ENCODE data around the gene SRSF8.

DNA sequence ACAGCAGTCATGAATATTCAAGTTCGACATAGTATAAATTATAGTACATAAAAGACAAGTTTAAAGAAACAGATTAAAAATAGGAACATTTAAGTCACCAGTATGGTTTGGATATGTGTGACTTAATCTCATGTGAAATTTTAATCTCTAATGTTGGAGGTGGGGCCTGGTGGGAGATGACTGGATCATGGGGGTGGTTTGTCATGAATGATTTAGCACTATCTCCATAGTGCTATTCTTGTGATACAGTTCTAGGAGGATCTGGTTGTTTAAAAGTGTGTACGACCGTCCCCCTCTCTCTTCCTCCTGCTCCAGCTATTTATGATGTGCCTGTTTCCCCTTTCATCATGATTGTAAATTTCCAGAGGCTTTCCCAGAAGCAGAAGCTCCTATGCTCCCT, 38.4 kb upstream of the SRSF8 start:
- TF ChIP-seq TEAD4 (IDR thresholded peaks at IDR 0.05; ENCODE audit: low read length): no peak
- TF ChIP-seq TEAD4 (CRISPR knock-in tag; IDR thresholded peaks at IDR 0.05; ENCODE audit: borderline replicate concordance): no peak
- TF ChIP-seq ELF1 (tag; IDR thresholded peaks at IDR 0.05): no peak
